HG03520 (cell line): ENCODE results near the gene RLN3.
A peak's percentile ranks its signal among the peaks of the same experiment; 100 is the strongest.

Experiments
- ATAC-seq: cut with Tn5 transposase; IDR thresholded peaks from one replicate; pipeline ENCODE4 v1.9.1; 2021; ENCODE audit warnings: mild to moderate bottlenecking, moderate library complexity; ENCODE audit not compliant: unreplicated experiment

Gene RLN3

GRCh38 chr19:14053032-14053431, 25.1 kb downstream of the RLN3 start:
- ATAC-seq: no peak

- ATAC-seq: no peak
Measured at GRCh38 chr19:14053500-14053899, 25.6 kb downstream of the RLN3 start.

- no peak for ATAC-seq
Measured at GRCh38 chr19:14054099-14054498, 26.2 kb downstream of the RLN3 start.

- no peak for ATAC-seq
Measured at GRCh38 chr19:14054721-14055120, 26.8 kb downstream of the RLN3 start.

GRCh38 chr19:14055396-14055795, 27.4 kb downstream of the RLN3 start:
- ATAC-seq: no peak

GRCh38 chr19:14056069-14056666, 28.2 kb downstream of the RLN3 start:
- no peak for ATAC-seq

- no peak for ATAC-seq
Measured at GRCh38 chr19:14056741-14057356, 28.9 kb downstream of the RLN3 start.

- no peak for ATAC-seq
Measured at GRCh38 chr19:14058182-14059092, 30.5 kb downstream of the RLN3 start.

- no peak for ATAC-seq
Measured at GRCh38 chr19:14059093-14059480, 31.1 kb downstream of the RLN3 start.

- ATAC-seq: no peak
Measured at GRCh38 chr19:14059652-14060155, 31.8 kb downstream of the RLN3 start.

- no peak for ATAC-seq
Measured at GRCh38 chr19:14061081-14061749, 33.3 kb downstream of the RLN3 start.

GRCh38 chr19:14061751-14062557, 34.0 kb downstream of the RLN3 start, which contains the start of gene PALM3:
Gene PALM3, minus strand, starts transcription at chr19:14062076. Its CDS starts 96 bp downstream, at chr19:14061980.
- no peak for ATAC-seq

- no peak for ATAC-seq
Measured at GRCh38 chr19:14062558-14062855, 34.6 kb downstream of the RLN3 start.

GRCh38 chr19:14063105-14063504, 35.2 kb downstream of the RLN3 start:
- no peak for ATAC-seq

GRCh38 chr19:14066134-14066533, 38.2 kb downstream of the RLN3 start:
- no peak for ATAC-seq

GRCh38 chr19:14070268-14071050, 42.5 kb downstream of the RLN3 start:
- ATAC-seq: no peak

GRCh38 chr19:14072535-14073260, 44.8 kb downstream of the RLN3 start, which contains the start of gene MISP3:
Gene MISP3, plus strand, starts transcription at chr19:14072786. Its CDS starts 524 bp downstream, at chr19:14073310.
- ATAC-seq: peak; percentile 5

GRCh38 chr19:14073261-14073924, 45.4 kb downstream of the RLN3 start:
- peak; percentile 58 for ATAC-seq
